Stimulated activated CD8-positive, alpha-beta memory T cell treated with anti-CD3 and anti-CD28 coated beads, Interleukin-7, amount 100 ng/mL, for 24 hours (primary cell): ENCODE results near the gene ARMC6.
"Not testable (repeated sequence)": the region's sequence is repeated elsewhere in the genome, so short reads cannot be mapped to it uniquely, and the experiment has no call there.

Source experiments
- DNase-seq: peaks from one replicate; pipeline ENCODE4 v3.0.0-alpha.2; 2020; ENCODE audit warnings: low read depth

ARMC6 gene

GRCh38 chr19:19022380-19022961 is 10.9 kb upstream of the ARMC6 start:
- DNase-seq, result no peak

GRCh38 chr19:19023376-19023775 is 10.0 kb upstream of the ARMC6 start:
- DNase-seq, result not testable (repeated sequence)

- no peak for DNase-seq
Measured at GRCh38 chr19:19025861-19026260, 7.5 kb upstream of the ARMC6 start.

GRCh38 chr19:19026299-19026971 is 7.0 kb upstream of the ARMC6 start:
- DNase-seq, result no peak

GRCh38 chr19:19027228-19027627 is 6.2 kb upstream of the ARMC6 start:
- no peak for DNase-seq

GRCh38 chr19:19028526-19028925 is 4.9 kb upstream of the ARMC6 start:
- DNase-seq, result no peak

GRCh38 chr19:19031891-19032290 is 1.5 kb upstream of the ARMC6 start:
- DNase-seq, result no peak

GRCh38 chr19:19032420-19033175 is 805 bp upstream of the ARMC6 start:
- peak; percentile 80 for DNase-seq

- no peak for DNase-seq
Measured at GRCh38 chr19:19033176-19033425, 302 bp upstream of the ARMC6 start.

GRCh38 chr19:19034204-19034624 is 811 bp downstream of the ARMC6 start:
- peak; percentile 45 for DNase-seq

- DNase-seq, result no peak
Measured at GRCh38 chr19:19039901-19040300, 6.5 kb downstream of the ARMC6 start.

GRCh38 chr19:19040417-19040816 is 7.0 kb downstream of the ARMC6 start:
- DNase-seq, result no peak

GRCh38 chr19:19042732-19043280 is 9.4 kb downstream of the ARMC6 start:
- DNase-seq, result no peak

- no peak for DNase-seq
Measured at GRCh38 chr19:19043481-19043880, 10.1 kb downstream of the ARMC6 start.

GRCh38 chr19:19043881-19044280 is 10.5 kb downstream of the ARMC6 start:
- no peak for DNase-seq

GRCh38 chr19:19049406-19049805 is 16.0 kb downstream of the ARMC6 start:
- DNase-seq, result no peak

- no peak for DNase-seq
Measured at GRCh38 chr19:19050104-19050503, 16.7 kb downstream of the ARMC6 start.

- DNase-seq, result no peak
Measured at GRCh38 chr19:19050731-19051130, 17.3 kb downstream of the ARMC6 start.

GRCh38 chr19:19051478-19052213 is 18.2 kb downstream of the ARMC6 start:
- no peak for DNase-seq

GRCh38 chr19:19052921-19053320 is 19.5 kb downstream of the ARMC6 start:
- DNase-seq, result no peak

GRCh38 chr19:19053508-19054314 is 20.3 kb downstream of the ARMC6 start:
- no peak for DNase-seq
